ENCODE measurements around the gene MMP17.

Gene MMP17

GRCh38 chr12:131847456-131847855 is 19.3 kb downstream of the MMP17 start:
- no peak overlapping the region for H3K4me3 ChIP-seq (ENCODE audit: low read depth, low read length, poor library complexity, severe bottlenecking)
- H3K9ac ChIP-seq (ENCODE audit: low read length), result no peak overlapping the region
- H3K27ac ChIP-seq (ENCODE audit: low read depth, low read length, poor library complexity, severe bottlenecking), result no peak overlapping the region
- no peaks in the 10 kb centered on the region for H3K9me2 ChIP-seq (ENCODE audit: low read depth, low read length)
- H3K9me3 ChIP-seq (ENCODE audit: low read length), result no peaks in the 10 kb centered on the region
- H3K79me2 ChIP-seq (ENCODE audit: insufficient read depth, low read length), result no peaks in the 10 kb centered on the region
- no peaks in the 10 kb centered on the region for H3K4me1 ChIP-seq (ENCODE audit: insufficient read depth, low read length, severe bottlenecking)
- no peaks in the 10 kb centered on the region for H3K27me3 ChIP-seq (ENCODE audit: insufficient read depth, low read length)
- H3K4me2 ChIP-seq (ENCODE audit: low read length), result no peak overlapping the region
- no peaks in the 10 kb centered on the region for H3F3A ChIP-seq (ENCODE audit: insufficient read depth, low read length)
- no peaks in the 10 kb centered on the region for H3K36me3 ChIP-seq (ENCODE audit: insufficient read depth, low read length)
- H2AFZ ChIP-seq (ENCODE audit: low read length), result no peak overlapping the region
- H4K20me1 ChIP-seq (ENCODE audit: insufficient read depth, low read length), result no peaks in the 10 kb centered on the region
- no peak for TF ChIP-seq EZH2 (IDR thresholded peaks at IDR 0.05; ENCODE audit: borderline replicate concordance, low read length)
- TF ChIP-seq, protein P1, sequence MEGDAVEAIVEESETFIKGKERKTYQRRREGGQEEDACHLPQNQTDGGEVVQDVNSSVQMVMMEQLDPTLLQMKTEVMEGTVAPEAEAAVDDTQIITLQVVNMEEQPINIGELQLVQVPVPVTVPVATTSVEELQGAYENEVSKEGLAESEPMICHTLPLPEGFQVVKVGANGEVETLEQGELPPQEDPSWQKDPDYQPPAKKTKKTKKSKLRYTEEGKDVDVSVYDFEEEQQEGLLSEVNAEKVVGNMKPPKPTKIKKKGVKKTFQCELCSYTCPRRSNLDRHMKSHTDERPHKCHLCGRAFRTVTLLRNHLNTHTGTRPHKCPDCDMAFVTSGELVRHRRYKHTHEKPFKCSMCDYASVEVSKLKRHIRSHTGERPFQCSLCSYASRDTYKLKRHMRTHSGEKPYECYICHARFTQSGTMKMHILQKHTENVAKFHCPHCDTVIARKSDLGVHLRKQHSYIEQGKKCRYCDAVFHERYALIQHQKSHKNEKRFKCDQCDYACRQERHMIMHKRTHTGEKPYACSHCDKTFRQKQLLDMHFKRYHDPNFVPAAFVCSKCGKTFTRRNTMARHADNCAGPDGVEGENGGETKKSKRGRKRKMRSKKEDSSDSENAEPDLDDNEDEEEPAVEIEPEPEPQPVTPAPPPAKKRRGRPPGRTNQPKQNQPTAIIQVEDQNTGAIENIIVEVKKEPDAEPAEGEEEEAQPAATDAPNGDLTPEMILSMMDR (IDR thresholded peaks at IDR 0.05; ENCODE audit: low read length), result no peak

DNA sequence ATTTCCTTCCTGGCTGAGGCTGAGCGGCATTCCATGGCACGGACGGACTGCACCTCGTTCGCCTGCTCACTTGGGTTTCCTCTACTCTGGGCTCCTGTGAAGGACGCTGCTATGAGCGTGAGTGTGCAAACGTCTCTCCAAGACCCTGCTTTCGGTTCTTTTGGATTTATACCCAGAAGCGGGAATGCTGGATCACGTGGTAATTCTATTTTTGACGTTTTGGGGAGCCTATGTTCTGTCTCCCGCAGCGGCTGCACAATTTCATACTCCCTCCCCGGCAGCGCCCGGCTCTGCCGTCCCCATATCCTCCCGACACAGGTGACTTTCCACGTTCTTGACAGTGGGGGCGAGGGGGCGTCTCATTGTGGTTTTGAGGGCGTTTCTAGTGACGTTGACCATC is 20.6 kb downstream of the MMP17 start:
- Histone ChIP-seq H3K9me2 (ENCODE audit: low read depth, low read length) (no peaks in the 10 kb centered on the region), H3K4me2 (ENCODE audit: low read length) (no peak overlapping the region), H3K9me3 (ENCODE audit: low read length) (no peaks in the 10 kb centered on the region), H3F3A (ENCODE audit: insufficient read depth, low read length) (no peaks in the 10 kb centered on the region), H3K79me2 (ENCODE audit: insufficient read depth, low read length) (no peaks in the 10 kb centered on the region), H4K20me1 (ENCODE audit: insufficient read depth, low read length) (no peaks in the 10 kb centered on the region), H2AFZ (ENCODE audit: low read length) (no peak overlapping the region), H3K27ac (ENCODE audit: low read depth, low read length, poor library complexity, severe bottlenecking) (no peak overlapping the region), H3K36me3 (ENCODE audit: insufficient read depth, low read length) (no peaks in the 10 kb centered on the region), H3K27me3 (ENCODE audit: insufficient read depth, low read length) (0 out of 2 replicates have a peak, but pooled peaks cover under 1% of the 10 kb centered on the region), H3K4me1 (ENCODE audit: insufficient read depth, low read length, severe bottlenecking) (no peaks in the 10 kb centered on the region), H3K4me3 (ENCODE audit: low read depth, low read length, poor library complexity, severe bottlenecking) (no peak overlapping the region), H3K9ac (ENCODE audit: low read length) (no peak overlapping the region)
- no peak for TF ChIP-seq EZH2 (IDR thresholded peaks at IDR 0.05; ENCODE audit: borderline replicate concordance, low read length)

DNA sequence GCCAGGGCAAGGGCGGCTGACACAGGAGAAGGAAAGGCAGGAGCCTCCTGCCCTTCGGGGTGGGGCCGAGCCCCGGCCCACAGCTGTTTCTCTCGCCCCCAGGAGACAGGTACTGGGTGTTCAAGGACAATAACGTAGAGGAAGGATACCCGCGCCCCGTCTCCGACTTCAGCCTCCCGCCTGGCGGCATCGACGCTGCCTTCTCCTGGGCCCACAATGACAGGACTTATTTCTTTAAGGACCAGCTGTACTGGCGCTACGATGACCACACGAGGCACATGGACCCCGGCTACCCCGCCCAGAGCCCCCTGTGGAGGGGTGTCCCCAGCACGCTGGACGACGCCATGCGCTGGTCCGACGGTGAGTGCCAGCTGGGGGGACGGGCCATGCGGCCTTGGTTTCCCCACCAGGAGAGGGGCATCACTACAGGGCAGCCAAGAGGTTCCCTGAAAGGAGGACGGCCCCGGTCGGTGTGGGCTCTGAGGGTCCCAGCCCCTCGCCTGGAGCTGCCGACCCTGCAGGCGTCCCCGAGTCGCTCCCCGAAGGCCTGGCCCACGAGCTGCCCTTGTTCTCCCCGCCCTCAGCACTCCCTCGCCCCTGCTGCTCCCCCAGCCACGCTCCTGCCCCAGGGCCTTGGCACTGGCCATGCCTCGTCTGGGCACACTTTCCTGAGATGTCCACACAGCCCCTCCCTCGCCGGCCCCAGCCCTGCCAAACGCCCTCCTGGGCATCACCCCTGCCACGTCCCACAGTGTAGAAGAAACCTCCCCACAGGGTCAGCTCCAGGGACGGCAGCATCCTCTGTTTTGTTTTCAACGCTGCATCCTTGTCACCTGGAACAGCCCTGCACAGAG is 21.7 kb downstream of the MMP17 start:
- TF ChIP-seq, protein P1 (IDR thresholded peaks at IDR 0.05; ENCODE audit: low read length), result no peak
- no peak for TF ChIP-seq EZH2 (IDR thresholded peaks at IDR 0.05; ENCODE audit: borderline replicate concordance, low read length)
- peaks cover 4% of the 10 kb centered on the region; the same call in 1 of the 2 replicates for H3K27me3 ChIP-seq (ENCODE audit: insufficient read depth, low read length)
- H3K9ac ChIP-seq (ENCODE audit: low read length), result no peak overlapping the region
- H3F3A ChIP-seq (ENCODE audit: insufficient read depth, low read length), result no peaks in the 10 kb centered on the region
- no peaks in the 10 kb centered on the region for H3K9me3 ChIP-seq (ENCODE audit: low read length)
- no peak overlapping the region for H2AFZ ChIP-seq (ENCODE audit: low read length)
- H3K27ac ChIP-seq (ENCODE audit: low read depth, low read length, poor library complexity, severe bottlenecking), result no peak overlapping the region
- H3K9me2 ChIP-seq (ENCODE audit: low read depth, low read length), result no peaks in the 10 kb centered on the region
- H3K36me3 ChIP-seq (ENCODE audit: insufficient read depth, low read length), result no peaks in the 10 kb centered on the region
- H3K79me2 ChIP-seq (ENCODE audit: insufficient read depth, low read length), result no peaks in the 10 kb centered on the region
- no peak overlapping the region for H3K4me2 ChIP-seq (ENCODE audit: low read length)
- H3K4me1 ChIP-seq (ENCODE audit: insufficient read depth, low read length, severe bottlenecking), result no peaks in the 10 kb centered on the region
- no peak overlapping the region for H3K4me3 ChIP-seq (ENCODE audit: low read depth, low read length, poor library complexity, severe bottlenecking)
- no peaks in the 10 kb centered on the region for H4K20me1 ChIP-seq (ENCODE audit: insufficient read depth, low read length)

Data from OCI-LY1 (cell line).